HG02981 (cell line): Measurements from ENCODE around the gene MMGT1.

Experiments
- ATAC-seq: cut with Tn5 transposase; IDR thresholded peaks from one replicate; pipeline ENCODE4 v1.9.1; 2021; ENCODE audit warnings: mild to moderate bottlenecking, moderate library complexity; ENCODE audit not compliant: unreplicated experiment

MMGT1 gene

GRCh38 chrX:135973548-135974278 lies at the start of gene MMGT1:
TSS of gene MMGT1 (minus strand) at chrX:135973988. CDS start at chrX:135973675, 313 bp downstream.
- peak; percentile 89 for ATAC-seq

- peak; percentile 59 for ATAC-seq
These were observed 48.1 kb upstream of the MMGT1 start for GRCh38 chrX:136021903-136022302.

DNA sequence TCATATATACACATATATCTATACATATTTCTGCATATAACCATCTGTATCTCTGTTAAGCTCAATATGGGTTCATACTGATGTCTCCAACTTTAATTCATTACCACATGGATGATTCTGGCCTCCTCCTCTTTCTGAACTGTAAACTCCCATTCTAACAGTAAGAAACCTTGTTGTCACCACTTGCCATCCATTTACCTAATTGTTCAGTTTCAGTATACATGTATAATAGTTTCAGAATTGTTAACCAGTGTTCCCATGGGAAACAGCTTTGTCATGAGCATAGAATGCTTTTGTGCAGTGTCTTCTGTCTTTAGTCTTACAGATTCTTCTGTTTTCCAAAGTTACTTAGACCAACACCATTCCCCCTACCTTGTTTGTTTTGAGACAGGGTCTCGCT lies 47.4 kb upstream of the MMGT1 start:
- ATAC-seq, result peak; percentile 88

DNA sequence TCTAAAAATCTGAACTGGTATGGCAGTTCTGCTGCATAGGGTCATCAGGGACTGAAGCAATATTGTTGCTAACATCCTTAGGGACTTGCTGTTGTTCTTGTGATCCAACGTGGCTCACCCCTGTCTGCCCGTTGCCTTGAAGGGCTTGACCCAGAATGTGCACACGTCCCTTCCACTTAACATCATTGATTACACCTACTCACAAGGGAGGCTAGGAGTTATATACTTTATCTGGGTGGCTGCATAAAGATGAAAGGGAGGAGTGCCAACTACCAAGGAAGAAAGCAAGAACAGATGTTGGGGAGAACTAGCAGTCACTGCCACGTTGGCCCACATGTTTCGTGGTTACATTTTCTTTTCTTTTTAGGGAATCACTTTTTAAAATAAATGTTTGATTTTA lies 45.4 kb upstream of the MMGT1 start:
- ATAC-seq, result no peak

GRCh38 chrX:136016881-136017280 lies 43.1 kb upstream of the MMGT1 start:
- no peak for ATAC-seq

DNA sequence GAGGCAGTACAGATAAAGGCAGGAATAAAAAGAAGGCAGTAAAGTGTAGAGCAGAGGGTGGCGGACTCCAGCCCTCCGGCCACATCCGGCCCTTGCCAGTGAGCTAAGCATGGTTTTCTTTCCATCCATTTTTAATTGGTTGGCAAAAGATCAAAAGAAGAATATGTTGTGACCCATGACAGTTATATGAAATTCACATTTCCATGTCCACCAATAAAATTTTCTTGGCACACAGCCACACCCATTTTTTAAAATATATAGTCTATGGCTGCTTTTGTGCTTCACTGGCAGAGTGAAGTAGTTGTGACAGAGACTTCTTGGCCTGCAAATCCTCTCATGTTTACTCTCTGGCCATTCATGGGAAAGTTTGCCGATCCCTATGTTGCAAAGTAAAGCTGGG lies 41.2 kb upstream of the MMGT1 start:
- ATAC-seq, result no peak

- ATAC-seq, result no peak
These were observed 14.5 kb upstream of the MMGT1 start for GRCh38 chrX:135988245-135988644.

GRCh38 chrX:135985973-135986310 lies 12.2 kb upstream of the MMGT1 start:
- no peak for ATAC-seq

GRCh38 chrX:135985157-135985972 lies 11.6 kb upstream of the MMGT1 start, which contains the start of gene SLC9A6:
TSS of gene SLC9A6 (plus strand) at chrX:135985435. CDS start at chrX:135985659, 224 bp downstream.
- peak; percentile 91 for ATAC-seq

- ATAC-seq, result no peak
These were observed 11.0 kb upstream of the MMGT1 start for GRCh38 chrX:135984791-135985156.

GRCh38 chrX:135984256-135984655 lies 10.5 kb upstream of the MMGT1 start:
- no peak for ATAC-seq

- no peak for ATAC-seq
These were observed 9.1 kb upstream of the MMGT1 start for GRCh38 chrX:135982860-135983259.

GRCh38 chrX:135981668-135982067 lies 7.9 kb upstream of the MMGT1 start:
- ATAC-seq, result no peak

DNA sequence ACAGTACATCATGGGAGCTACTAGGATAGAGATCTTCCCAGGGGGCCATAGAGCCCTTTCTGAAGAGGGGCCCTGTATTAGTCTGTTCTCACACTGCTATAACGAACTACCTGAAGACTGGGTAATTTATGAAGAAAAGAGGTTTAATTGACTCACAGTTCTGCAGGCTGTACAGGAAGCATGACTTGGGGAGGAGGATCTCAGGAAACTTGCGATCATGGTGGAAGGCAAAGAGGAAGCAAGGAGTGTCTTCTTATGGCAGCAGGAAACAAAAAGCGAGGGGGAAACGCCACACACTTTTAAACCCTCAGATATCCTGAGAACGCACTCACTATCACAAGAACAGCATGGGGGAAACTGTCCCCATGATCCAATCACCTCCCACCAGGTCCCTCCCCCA lies 7.2 kb upstream of the MMGT1 start:
- no peak for ATAC-seq

DNA sequence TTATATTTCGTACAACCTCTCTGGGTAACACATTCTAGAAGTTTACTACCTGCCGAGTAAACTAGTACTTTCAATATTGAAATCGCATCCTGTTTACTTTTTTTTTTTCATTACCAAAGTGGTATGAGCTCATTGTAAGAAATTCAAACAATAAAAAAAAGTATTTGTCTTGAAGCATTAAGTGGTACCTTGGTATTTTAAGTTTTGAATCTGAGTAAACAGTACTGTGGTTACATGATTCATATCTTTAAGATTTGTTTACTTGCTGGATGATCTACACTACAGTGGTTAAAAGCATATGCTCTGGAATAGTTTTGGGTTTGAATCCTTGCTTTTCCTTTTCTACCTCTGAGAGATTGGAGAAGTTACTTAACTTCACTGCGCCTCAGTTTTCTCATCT lies 3.8 kb upstream of the MMGT1 start:
- ATAC-seq, result no peak

- ATAC-seq, result no peak
These were observed 1.6 kb upstream of the MMGT1 start for GRCh38 chrX:135975421-135975820.

DNA sequence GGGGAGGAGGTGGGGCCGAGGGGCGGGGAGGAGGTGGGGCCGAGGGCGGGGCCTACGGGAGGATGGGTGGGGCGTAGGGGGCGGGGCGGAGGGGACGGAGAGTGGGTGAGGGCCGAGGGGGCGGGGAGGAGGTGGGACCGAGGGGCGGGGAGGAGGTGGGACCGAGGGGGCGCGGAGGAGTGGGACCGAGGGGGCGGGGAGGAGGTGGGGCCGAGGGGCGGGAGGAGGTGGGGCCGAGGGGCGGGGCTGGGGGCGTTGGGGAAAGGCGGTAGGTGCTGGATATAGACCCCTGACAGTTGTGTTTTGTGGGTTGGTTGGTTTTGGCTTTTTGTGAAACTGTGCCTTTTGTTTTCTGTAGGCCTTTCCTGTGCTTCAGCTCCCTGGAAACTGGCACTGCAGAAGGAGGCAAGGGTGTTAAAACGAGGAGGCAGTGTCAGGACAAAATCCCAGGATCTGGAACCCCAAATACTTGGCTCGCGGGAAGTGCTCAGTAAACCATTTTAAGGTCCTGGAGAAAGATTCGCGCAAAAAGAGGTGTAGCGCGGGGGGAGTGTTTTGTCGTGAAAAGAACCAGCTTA lies 580 bp upstream of the MMGT1 start:
- ATAC-seq, result no peak

- ATAC-seq, result no peak
These were observed 702 bp downstream of the MMGT1 start for GRCh38 chrX:135973025-135973547.

DNA sequence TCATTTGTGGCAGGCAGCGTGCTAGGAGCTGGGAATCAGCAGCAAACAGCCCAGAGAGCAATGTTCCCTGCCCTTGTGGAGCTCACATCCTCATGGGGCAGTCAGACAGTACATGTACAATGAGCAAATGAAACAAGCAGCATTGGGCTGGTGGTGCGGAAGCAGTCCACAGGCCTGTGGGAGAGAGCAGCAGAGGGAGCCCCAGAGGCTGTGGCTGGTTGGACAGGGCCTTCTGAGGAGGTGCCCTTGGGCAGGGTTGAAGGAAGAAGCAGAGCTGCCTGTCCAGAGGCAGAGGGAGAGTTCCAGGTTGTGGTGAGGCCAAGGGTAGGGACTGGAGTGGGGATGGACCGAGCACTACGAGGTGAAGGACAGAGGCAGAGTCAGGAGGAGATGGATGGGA lies 22.5 kb downstream of the MMGT1 start:
- no peak for ATAC-seq

DNA sequence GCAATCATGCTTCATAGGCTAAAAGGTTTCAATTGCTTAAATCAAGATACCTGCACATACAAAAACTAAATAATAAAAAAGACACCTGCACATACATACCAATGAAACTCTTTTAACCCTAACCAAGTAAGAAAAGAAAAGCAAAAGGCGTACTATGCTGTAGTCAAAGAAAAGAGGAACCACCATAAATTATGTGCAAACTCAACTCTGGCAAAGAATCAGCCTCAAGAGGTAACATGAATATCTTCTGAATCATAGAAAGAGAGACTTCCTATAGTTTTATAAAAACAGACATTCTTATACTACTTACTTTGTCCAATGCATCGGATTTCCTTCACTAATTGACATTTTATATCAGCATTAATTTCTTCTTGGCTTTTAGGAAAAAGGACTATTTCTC lies 29.3 kb downstream of the MMGT1 start:
- ATAC-seq, result no peak

GRCh38 chrX:135931644-135932487 lies 41.9 kb downstream of the MMGT1 start:
- no peak for ATAC-seq
